Activated naive CD4-positive, alpha-beta T cell treated with Interleukin-2 at 50 U/mL for 16 hours (primary cell): Measurements from ENCODE around the gene HS3ST2.
"Not testable (repeated sequence)": the region's sequence is repeated elsewhere in the genome, so short reads cannot be mapped to it uniquely, and the experiment has no call there.

Source experiments
- DNase-seq: peaks from one replicate; pipeline ENCODE4 v3.0.0-alpha.2; 2020

The HS3ST2 gene

GRCh38 chr16:22885951-22886350 lies 72.0 kb downstream of the HS3ST2 start:
- no peak for DNase-seq

GRCh38 chr16:22886927-22887326 lies 73.0 kb downstream of the HS3ST2 start:
- DNase-seq = no peak

- no peak for DNase-seq
Observed at GRCh38 chr16:22887445-22887844, 73.5 kb downstream of the HS3ST2 start.

GRCh38 chr16:22888791-22889190 lies 74.8 kb downstream of the HS3ST2 start:
- no peak for DNase-seq

- no peak for DNase-seq
Observed at GRCh38 chr16:22890976-22891375, 77.0 kb downstream of the HS3ST2 start.

- DNase-seq = no peak
Observed at GRCh38 chr16:22897184-22897583, 83.2 kb downstream of the HS3ST2 start.

- DNase-seq = no peak
Observed at GRCh38 chr16:22898131-22898530, 84.2 kb downstream of the HS3ST2 start.

- peak; percentile 31 for DNase-seq
Observed at GRCh38 chr16:22898874-22899348, 84.9 kb downstream of the HS3ST2 start.

- DNase-seq = not testable (repeated sequence)
Observed at GRCh38 chr16:22899567-22899966, 85.6 kb downstream of the HS3ST2 start.

GRCh38 chr16:22900863-22901262 lies 86.9 kb downstream of the HS3ST2 start:
- no peak for DNase-seq

GRCh38 chr16:22901563-22901962 lies 87.6 kb downstream of the HS3ST2 start:
- DNase-seq = no peak

GRCh38 chr16:22903716-22904115 lies 89.8 kb downstream of the HS3ST2 start:
- DNase-seq = no peak

GRCh38 chr16:22912654-22913053 lies 98.7 kb downstream of the HS3ST2 start:
- no peak for DNase-seq

- no peak for DNase-seq
Observed at GRCh38 chr16:22915003-22915402, 101.0 kb downstream of the HS3ST2 start.

GRCh38 chr16:22923491-22923890 lies 109.5 kb downstream of the HS3ST2 start:
- DNase-seq = no peak

GRCh38 chr16:22924492-22924891 lies 110.5 kb downstream of the HS3ST2 start:
- DNase-seq = no peak

- DNase-seq = no peak
Observed at GRCh38 chr16:22926105-22926751, 112.3 kb downstream of the HS3ST2 start.

- DNase-seq = no peak
Observed at GRCh38 chr16:22927306-22927705, 113.3 kb downstream of the HS3ST2 start.

- DNase-seq = no peak
Observed at GRCh38 chr16:22928882-22929435, 115.0 kb downstream of the HS3ST2 start.

- no peak for DNase-seq
Observed at GRCh38 chr16:22929461-22929860, 115.5 kb downstream of the HS3ST2 start.

- no peak for DNase-seq
Observed at GRCh38 chr16:22932032-22932771, 118.2 kb downstream of the HS3ST2 start.

- DNase-seq = no peak
Observed at GRCh38 chr16:22933173-22933572, 119.2 kb downstream of the HS3ST2 start.

GRCh38 chr16:22934786-22935185 lies 120.8 kb downstream of the HS3ST2 start:
- DNase-seq = no peak

- DNase-seq = no peak
Observed at GRCh38 chr16:22937169-22937568, 123.2 kb downstream of the HS3ST2 start.
